Upper lobe of left lung (tissue), 6 donors: ENCODE measurements around the gene FAM240A. TPM values are rescaled to one million over a fixed set of nuclear protein-coding genes. Genes with fewer than 3 reads are reported as not detected.
A peak's percentile ranks its signal among the peaks of the same experiment; 100 is the strongest.
"Not testable (repeated sequence)": the region's sequence is repeated elsewhere in the genome, so short reads cannot be mapped to it uniquely, and the experiment has no call there.

ENCODE experiments used
- ATAC-seq, 2 donors: fragments of 200-7000 bp; cut with Tn5 transposase; one replicate each; pipeline ENCODE4 v1.9.1; 2022; ENCODE audit warnings: mild to moderate bottlenecking in 2 of 2, moderate library complexity in 2 of 2; ENCODE audit not compliant: low FRiP score in 2 of 2
- DNase-seq, 2 donors: peaks; one replicate each; pipeline ENCODE4 v3.0.0-alpha.2; 2019 to 2020
- H3K27ac ChIP-seq, 4 donors: fragments of 200-600 bp; sonication (generic); one replicate each; pipeline ENCODE4 v1.5.1; 2016 to 2019
- H3K27me3 ChIP-seq, 4 donors: fragments of 200-600 bp; sonication (generic); one replicate each; pipeline ENCODE4 v1.5.1; 2017 to 2019
- H3K36me3 ChIP-seq, 4 donors: fragments of 200-600 bp; sonication (generic); one replicate each; pipeline ENCODE4 v1.5.1; 2016 to 2019
- H3K4me1 ChIP-seq, 4 donors: fragments of 200-600 bp; sonication (generic); one replicate each; pipeline ENCODE4 v1.5.1; 2018 to 2019
- H3K4me3 ChIP-seq, 4 donors: fragments of 200-600 bp; sonication (generic); one replicate each; pipeline ENCODE4 v1.5.1; 2017 to 2019; ENCODE audit warnings: mild to moderate bottlenecking in 2 of 4, moderate library complexity in 1 of 4
- H3K9me3 ChIP-seq, 4 donors: fragments of 200-600 bp; sonication (generic); one replicate each; pipeline ENCODE4 v1.5.1; 2018 to 2019
- CTCF ChIP-seq, 6 experiments: fragments of 450-650 bp in 4 of 6; fragments of 200-600 bp in 2 of 6; sonication (generic) in 2 of 6; IDR thresholded peaks; one replicate each; pipeline ENCODE4 v1.5.1; 2016 to 2019; ENCODE audit warnings: antibody characterized with exemption in 6 of 6
- EP300 ChIP-seq, 4 donors: sonication (generic); formaldehyde crosslinking; IDR thresholded peaks; one replicate each; pipeline ENCODE4 v1.5.1; 2017; ENCODE audit warnings: antibody characterized with exemption in 4 of 4, control low read depth in 2 of 4
- POLR2A ChIP-seq, 4 donors: fragments of 450-650 bp; IDR thresholded peaks; one replicate each; pipeline ENCODE4 v1.5.1; 2016 to 2017; ENCODE audit warnings: antibody characterized with exemption in 4 of 4, mild to moderate bottlenecking in 2 of 4
- POLR2AphosphoS5 ChIP-seq, 2 donors: sonication (generic); formaldehyde crosslinking; IDR thresholded peaks; one replicate each; pipeline ENCODE4 v1.5.1; 2017; ENCODE audit warnings: antibody characterized with exemption in 2 of 2
- WGBS, 2 donors: methylation state at CpG; one replicate each; pipeline ENCODE4 v1.1.5; 2017 to 2018; 5-methylcytosine and 5-hydroxymethylcytosine counted together
- total RNA-seq, 6 donors: library from RNA; depleted of rRNA in 4 of 6; stranded (reverse); fragments of >200 nt in 4 of 6; gene quantifications; one replicate each; pipeline versions ENCODE4 v1.1.0 to v1.2.1, GENCODE V29; 2016 to 2021
- donor health status: DM: no; HTN: no; CAD: no; lungs with moderate emphysema.
- donor health status: DM: no; HTN: yes; CAD: no; lungs with severe emphysema.

FAM240A gene
- total RNA-seq, 6 donors from 2014 or later = not detected

DNA sequence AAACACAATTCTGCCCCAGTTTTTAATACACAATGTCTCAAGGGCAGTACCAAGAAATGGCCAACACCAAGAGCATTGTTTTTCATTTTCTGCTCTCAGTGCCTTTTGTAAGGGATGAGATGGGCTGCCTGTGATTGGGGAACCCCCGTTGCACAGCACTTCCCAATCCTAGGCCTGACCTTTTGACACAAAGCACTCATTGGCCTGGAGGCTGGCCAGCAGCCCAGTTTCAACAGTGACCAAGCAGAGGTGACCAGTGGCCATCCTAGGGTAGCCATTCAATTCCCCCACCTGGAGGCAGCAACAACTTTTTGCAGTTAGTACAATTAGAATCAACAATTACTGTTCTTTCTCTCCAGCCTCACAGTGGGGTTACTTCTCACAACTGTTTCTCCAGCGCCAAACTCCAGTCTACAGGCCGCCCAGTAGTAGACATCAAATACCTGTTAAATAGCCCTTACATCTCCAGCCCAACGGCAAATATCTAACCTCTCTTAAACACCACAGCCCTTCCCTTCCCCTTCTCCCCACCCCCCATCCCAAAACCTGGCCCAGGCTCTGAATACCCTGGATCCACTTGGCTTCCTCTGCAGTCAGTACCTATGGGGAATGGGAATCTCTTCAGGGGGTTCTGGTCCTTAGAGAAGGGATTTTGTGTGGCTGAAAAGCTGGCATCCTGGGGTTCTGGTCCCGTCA, 37.3 kb upstream of the FAM240A start:
- no peak overlapping the region for H3K27ac ChIP-seq
- H3K4me1 ChIP-seq = peaks cover 3 to 14% (median 6%) of the 10 kb centered on the region in 4 donors
- no peak for DNase-seq
- H3K9me3 ChIP-seq = no peaks in the 10 kb centered on the region
- peaks cover 0 to 2% (median 0%) of the 10 kb centered on the region in 4 donors for H3K27me3 ChIP-seq
- WGBS, 2 donors = 77 to 87% methylated on average over 5 of the region's 5 CpGs
- no peak overlapping the region for H3K4me3 ChIP-seq
- no peaks in the 10 kb centered on the region for H3K36me3 ChIP-seq
- ATAC-seq = no peak
- TF ChIP-seq POLR2A (IDR thresholded peaks at IDR 0.05) (no peak), CTCF (IDR thresholded peaks at IDR 0.05) (no peak), EP300 (IDR thresholded peaks at IDR 0.05) (no peak), POLR2AphosphoS5 (IDR thresholded peaks at IDR 0.05) (no peak)

- TF ChIP-seq EP300 (IDR thresholded peaks at IDR 0.05) (no peak), POLR2A (IDR thresholded peaks at IDR 0.05) (no peak), CTCF (IDR thresholded peaks at IDR 0.05) (no peak), POLR2AphosphoS5 (IDR thresholded peaks at IDR 0.05) (no peak)
- H3K27ac ChIP-seq = no peak overlapping the region
- peaks cover 0 to 2% (median 0%) of the 10 kb centered on the region in 4 donors for H3K27me3 ChIP-seq
- DNase-seq = no peak
- no peak overlapping the region for H3K4me3 ChIP-seq
- no peaks in the 10 kb centered on the region for H3K9me3 ChIP-seq
- H3K4me1 ChIP-seq = peaks cover 3 to 14% (median 6%) of the 10 kb centered on the region in 4 donors
- 91 to 95% methylated on average over 11 of the region's 11 CpGs for WGBS, 2 donors
- ATAC-seq = no peak
- H3K36me3 ChIP-seq = no peaks in the 10 kb centered on the region
Observed at GRCh38 chr3:46575577-46576222, 36.6 kb upstream of the FAM240A start.

DNA sequence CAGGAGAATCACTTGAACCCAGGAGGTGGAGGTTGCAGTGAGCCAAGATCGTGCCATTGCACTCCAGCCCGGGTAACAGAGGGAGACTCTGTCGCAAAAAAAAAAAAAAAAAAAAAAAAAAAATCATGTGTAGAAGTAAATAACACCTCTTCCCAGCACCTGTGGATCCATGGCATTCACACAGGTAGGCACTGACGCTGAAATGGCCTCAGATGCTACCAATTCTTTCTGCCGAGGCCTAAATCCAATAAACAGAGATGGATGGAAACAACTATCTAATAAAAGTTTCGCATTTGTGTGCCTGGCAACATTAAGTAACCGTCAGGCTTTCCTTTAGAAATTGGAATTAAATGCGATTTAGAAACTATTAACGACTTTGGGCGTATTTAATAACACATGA, 35.9 kb upstream of the FAM240A start:
- Histone ChIP-seq H3K9me3 (no peaks in the 10 kb centered on the region), H3K27ac (no peak overlapping the region), H3K4me3 (peak overlapping the region in 2 of 4 donors; percentile 20 to 25), H3K27me3 (peaks cover 0 to 2% (median 0%) of the 10 kb centered on the region in 4 donors), H3K4me1 (peaks cover 3 to 14% (median 6%) of the 10 kb centered on the region in 4 donors), H3K36me3 (no peaks in the 10 kb centered on the region)
- DNase-seq = no peak
- ATAC-seq = no peak
- WGBS, 2 donors = 76 to 78% methylated on average over 10 of the region's 10 CpGs
- TF ChIP-seq CTCF (IDR thresholded peaks at IDR 0.05) (no peak), POLR2AphosphoS5 (IDR thresholded peaks at IDR 0.05) (no peak), POLR2A (IDR thresholded peaks at IDR 0.05) (no peak), EP300 (IDR thresholded peaks at IDR 0.05) (no peak)

- ATAC-seq (no peak), DNase-seq (peak in 1 of 2 donors; percentile 82)
- TF ChIP-seq POLR2A (IDR thresholded peaks at IDR 0.05) (no peak), CTCF (IDR thresholded peaks at IDR 0.05) (no peak), POLR2AphosphoS5 (IDR thresholded peaks at IDR 0.05) (no peak), EP300 (IDR thresholded peaks at IDR 0.05) (no peak)
- WGBS, 2 donors = 25 to 31% methylated on average over 17 to 21 of the region's 21 CpGs
- Histone ChIP-seq H3K9me3 (no peaks in the 10 kb centered on the region), H3K27me3 (peaks cover 0 to 2% (median 0%) of the 10 kb centered on the region in 4 donors), H3K4me3 (peak overlapping the region in 2 of 4 donors; percentile 20 to 25), H3K4me1 (peaks cover 3 to 14% (median 6%) of the 10 kb centered on the region in 4 donors), H3K27ac (no peak overlapping the region), H3K36me3 (no peaks in the 10 kb centered on the region)
Observed at GRCh38 chr3:46576879-46577278, 35.4 kb upstream of the FAM240A start.

GRCh38 chr3:46577580-46578249, 34.6 kb upstream of the FAM240A start:
- 68 to 73% methylated on average over 18 of the region's 18 CpGs for WGBS, 2 donors
- peaks cover 3 to 14% (median 6%) of the 10 kb centered on the region in 4 donors for H3K4me1 ChIP-seq
- H3K27me3 ChIP-seq, H3K9me3 ChIP-seq, ATAC-seq, H3K36me3 ChIP-seq, H3K27ac ChIP-seq, H3K4me3 ChIP-seq, DNase-seq: not testable (repeated sequence)
